ENCODE results near the gene CBLL2.
"Not testable (repeated sequence)": the region's sequence is repeated elsewhere in the genome, so short reads cannot be mapped to it uniquely, and the experiment has no call there.

The CBLL2 gene, protein sequence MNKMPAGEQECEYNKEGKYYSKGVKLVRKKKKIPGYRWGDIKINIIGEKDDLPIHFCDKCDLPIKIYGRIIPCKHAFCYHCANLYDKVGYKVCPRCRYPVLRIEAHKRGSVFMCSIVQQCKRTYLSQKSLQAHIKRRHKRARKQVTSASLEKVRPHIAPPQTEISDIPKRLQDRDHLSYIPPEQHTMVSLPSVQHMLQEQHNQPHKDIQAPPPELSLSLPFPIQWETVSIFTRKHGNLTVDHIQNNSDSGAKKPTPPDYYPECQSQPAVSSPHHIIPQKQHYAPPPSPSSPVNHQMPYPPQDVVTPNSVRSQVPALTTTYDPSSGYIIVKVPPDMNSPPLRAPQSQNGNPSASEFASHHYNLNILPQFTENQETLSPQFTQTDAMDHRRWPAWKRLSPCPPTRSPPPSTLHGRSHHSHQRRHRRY

GRCh38 chrX:22272613-22273012 is at the start of gene CBLL2:
Gene CBLL2, plus strand, starts transcription at chrX:22272913. Its CDS starts 79 bp downstream, at chrX:22272992.
- no peak for DNase-seq

- DNase-seq, result no peak
Measured at GRCh38 chrX:22234380-22234779, 38.3 kb upstream of the CBLL2 start.

GRCh38 chrX:22237479-22237878 is 35.2 kb upstream of the CBLL2 start:
- no peak for DNase-seq

GRCh38 chrX:22246620-22247019 is 26.1 kb upstream of the CBLL2 start:
- no peak for DNase-seq

- DNase-seq, result no peak
Measured at GRCh38 chrX:22247169-22247568, 25.5 kb upstream of the CBLL2 start.

GRCh38 chrX:22248401-22248800 is 24.3 kb upstream of the CBLL2 start:
- DNase-seq, result no peak

DNA sequence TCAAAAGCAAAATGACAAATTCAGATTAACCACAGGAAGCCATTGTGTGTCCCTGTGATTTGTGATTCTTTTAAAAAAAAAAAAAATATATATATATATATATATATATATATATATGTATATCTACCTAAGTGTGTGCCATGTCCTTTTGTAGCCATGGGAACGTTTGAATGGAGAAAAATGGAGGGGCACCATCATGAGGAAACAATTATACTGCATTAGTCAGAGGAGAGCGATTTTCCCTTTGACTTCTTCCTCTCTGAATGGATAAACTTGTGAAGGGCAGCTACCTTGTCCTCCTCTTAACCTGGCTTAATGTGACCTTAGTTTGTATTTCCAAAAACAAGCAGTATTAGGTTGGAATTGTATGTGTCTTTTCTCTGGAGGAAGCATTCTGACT is 23.3 kb upstream of the CBLL2 start:
- no peak for DNase-seq

DNA sequence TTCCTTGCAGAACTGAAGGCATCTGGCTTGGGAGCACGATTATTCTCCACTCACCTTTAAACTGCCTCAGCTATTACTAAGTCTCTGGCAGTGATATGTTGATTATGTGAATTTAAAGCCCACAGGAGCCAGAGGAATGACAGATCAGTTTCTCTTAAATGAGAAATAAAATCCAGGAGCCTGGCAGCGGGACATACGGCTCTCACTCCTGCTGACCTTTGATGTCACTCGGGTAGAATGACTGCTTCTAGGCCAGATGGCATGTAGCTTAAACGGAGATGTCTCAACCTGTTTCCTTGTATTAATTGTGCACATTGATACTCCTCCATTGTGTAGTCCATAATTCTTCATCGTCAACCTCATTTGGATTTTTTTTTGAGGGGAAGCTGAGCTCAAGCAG is 4.0 kb upstream of the CBLL2 start:
- no peak for DNase-seq

DNA sequence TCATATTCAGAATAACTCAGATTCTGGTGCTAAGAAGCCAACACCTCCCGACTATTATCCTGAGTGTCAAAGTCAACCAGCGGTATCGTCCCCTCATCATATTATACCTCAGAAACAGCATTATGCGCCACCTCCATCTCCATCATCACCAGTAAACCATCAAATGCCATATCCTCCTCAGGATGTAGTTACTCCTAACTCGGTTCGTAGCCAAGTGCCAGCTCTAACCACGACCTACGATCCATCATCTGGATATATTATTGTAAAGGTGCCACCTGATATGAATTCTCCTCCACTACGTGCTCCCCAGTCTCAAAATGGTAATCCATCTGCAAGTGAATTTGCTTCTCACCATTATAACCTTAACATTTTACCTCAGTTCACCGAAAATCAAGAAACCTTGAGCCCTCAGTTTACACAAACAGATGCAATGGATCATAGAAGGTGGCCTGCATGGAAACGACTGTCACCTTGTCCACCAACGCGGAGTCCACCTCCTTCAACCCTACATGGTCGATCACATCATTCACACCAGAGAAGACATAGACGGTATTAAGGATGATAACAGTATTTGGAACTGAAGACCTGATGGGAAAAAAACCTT is 1.1 kb downstream of the CBLL2 start:
- no peak for DNase-seq

GRCh38 chrX:22276781-22277180 is 4.1 kb downstream of the CBLL2 start:
- DNase-seq, result no peak

DNA sequence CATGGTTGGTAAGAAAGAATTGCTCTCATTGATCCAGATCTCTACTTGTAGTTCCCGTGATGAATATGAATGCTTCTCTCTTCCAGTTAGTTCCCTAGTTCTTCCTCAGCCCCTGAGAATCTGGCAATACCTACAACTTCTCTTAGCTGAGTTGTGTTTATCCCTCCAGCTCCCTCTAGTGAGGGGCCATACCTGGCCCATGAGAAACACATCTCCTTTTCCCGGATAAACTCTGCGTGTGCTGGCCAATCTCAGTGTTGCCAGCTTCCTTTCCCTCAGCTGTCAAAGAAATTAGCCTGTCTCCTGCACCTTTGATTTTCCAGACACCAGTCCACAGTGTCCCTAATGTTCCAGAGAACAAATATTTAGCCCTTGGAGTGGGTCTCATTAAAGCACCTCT is 5.7 kb downstream of the CBLL2 start:
- DNase-seq, result no peak

DNA sequence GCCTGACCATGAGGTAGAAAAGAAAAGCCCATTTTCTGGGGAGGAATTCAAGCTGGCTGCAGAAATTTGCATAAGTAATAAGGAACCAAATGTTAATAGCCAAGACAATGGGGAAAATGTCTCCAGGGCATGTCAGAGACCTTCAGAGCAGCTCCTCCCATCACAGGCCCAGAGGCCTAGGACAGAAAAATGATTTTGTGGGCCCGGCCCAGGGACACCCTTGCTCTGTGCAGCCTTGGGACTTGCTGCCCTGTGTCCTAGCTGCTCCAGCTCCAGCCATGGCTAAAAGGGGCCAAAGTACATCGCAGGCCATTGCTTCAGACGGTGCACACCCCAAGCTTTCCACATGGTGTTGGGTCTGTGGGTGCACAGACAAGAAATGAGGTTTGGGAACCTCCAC is 16.5 kb downstream of the CBLL2 start:
- not testable (repeated sequence) for DNase-seq

GRCh38 chrX:22296871-22297270 is 24.2 kb downstream of the CBLL2 start:
- DNase-seq, result no peak

DNA sequence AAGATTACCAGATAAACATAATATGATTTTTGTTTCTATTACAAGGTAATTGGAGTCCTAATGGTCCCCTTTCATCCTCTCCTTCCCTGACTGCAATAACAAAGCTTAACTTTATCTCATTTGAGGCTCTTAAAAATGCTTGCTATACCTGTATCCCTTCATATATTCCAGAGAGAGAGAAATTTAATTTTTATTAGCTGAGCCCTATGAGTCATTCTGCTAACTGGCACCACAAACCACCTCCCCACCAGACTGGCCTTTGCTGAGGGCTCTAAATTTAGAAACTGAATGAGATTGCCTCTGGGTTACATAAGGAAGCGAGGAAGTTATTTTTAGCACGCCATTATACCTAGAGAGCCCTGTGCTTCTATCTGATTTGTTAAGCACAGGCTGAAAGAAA is 27.4 kb downstream of the CBLL2 start:
- no peak for DNase-seq

DNA sequence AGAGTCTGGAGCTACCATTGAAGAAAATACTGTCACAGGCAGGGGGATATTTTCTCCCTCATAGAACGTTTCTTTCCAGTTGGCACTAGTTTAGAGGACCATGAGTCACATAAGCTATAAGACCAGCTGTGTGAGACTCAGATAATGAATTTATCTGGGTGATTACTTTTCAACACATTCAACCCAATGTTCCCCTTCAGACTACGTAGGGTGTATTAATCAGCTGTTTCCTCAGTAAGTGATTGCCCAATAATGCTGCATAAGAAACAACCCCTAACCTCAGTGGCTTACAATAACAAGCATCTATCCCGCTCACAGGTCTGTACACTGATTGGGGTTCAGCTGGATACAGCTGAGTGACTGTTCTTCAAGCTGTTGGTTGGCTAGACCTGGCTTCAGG is 38.1 kb downstream of the CBLL2 start:
- no peak for DNase-seq

DNA sequence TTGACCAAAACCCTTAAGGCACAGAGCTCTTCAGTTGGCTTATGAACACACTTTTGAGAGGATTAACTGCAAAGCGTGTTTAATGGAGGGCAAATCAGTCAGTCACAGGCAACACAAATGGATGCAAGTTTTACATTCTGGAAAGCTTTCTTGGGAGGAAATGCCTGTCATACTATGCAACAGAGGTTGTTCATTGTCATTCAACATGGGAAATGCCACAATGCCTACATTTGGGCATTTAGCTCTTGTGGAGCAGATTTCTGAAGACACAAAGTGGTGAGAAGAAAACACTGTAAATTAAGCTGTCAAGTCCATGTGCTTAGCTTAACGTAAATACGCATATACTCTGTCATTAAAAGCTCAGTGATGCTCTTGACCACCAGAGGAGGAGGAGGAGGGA is 41.1 kb downstream of the CBLL2 start:
- no peak for DNase-seq

DNA sequence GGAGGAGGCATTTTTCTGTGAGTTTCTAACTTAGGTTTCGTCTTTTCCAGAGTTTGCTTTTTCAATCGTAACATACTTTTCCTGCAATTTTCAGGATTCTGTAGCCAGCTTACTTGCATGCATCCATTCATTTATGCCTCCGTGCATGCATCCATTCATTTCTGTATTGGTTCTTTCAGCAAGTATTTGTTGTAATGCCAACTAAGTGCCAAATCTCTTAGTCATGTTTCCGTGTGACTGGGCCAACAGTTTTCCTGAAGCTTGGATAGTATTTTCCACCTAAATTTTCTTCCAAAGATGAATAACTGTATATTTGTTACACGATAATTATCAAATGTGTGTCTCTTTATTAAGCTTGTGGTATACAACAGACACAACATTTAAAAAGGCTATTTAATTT is 41.5 kb downstream of the CBLL2 start:
- no peak for DNase-seq

GRCh38 chrX:22314692-22315091 is 42.0 kb downstream of the CBLL2 start:
- no peak for DNase-seq

DNA sequence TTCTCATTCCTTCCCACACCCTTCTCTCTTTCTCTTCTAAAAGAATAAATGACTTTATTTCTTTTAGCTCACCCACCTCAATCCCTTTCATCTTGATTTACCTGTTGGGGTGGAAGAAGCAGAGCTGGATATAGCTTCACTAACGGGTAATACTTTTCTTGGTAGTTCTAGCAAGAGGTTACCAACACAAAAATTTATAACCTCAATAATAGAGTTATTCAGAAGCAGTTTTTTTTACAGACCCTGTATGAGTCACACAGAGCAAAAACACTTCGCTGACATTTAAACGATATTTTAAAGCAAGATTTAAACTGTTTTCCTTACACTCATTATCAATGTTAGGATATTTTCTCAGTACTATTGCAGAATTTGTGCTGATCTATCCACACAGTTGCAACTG is 42.4 kb downstream of the CBLL2 start:
- no peak for DNase-seq

DNA sequence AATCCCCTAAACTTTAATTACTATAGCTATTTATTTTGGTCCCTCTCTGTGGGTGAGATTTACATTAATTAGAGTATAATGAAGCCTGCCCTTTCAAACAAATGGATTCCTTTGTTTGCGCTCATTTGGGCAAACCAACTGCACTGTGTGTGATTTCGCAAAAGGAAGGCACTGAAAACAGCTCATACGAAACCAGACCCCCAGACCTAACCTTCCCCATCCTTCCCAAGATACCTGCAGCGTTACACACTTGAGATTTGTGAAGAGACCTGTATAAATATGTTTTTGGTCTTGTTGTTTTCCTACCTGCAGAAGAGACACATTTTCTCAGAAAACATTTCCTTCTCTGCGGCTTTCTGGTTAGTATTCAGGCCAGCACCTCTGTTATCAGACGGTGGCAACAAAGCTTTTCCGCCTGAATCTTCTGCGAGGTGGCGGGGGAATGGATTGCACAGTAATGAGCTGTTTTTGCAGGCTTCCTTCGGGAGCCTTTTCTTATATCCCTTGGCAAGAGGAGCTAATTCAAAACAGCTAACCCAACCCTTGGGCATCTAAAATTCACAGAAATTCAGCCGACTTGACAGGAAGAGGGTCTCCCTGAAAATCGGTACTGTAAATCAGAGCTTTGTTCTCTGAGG is 47.6 kb downstream of the CBLL2 start:
- DNase-seq, result no peak

DNA sequence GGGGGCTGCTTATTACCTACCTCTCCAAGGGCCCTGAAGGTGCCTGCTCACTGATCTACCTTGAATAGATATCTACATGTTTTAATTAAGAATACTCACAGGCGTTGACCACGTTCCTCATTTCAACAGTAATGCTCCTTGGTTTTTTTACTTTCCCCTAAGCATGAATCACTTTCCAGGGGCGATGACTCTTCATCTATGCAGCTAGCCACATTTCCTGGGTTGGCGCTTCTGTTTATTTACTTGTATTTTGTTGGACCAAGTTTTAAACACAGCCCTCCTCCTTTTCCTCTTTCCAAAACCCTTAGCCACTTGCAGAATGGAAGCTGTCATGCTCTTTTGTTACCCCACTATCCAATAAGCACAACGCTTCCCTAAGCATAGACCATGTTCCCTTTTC is 50.8 kb downstream of the CBLL2 start:
- no peak for DNase-seq
